Measurements from ENCODE around the gene LAD1.

DNA sequence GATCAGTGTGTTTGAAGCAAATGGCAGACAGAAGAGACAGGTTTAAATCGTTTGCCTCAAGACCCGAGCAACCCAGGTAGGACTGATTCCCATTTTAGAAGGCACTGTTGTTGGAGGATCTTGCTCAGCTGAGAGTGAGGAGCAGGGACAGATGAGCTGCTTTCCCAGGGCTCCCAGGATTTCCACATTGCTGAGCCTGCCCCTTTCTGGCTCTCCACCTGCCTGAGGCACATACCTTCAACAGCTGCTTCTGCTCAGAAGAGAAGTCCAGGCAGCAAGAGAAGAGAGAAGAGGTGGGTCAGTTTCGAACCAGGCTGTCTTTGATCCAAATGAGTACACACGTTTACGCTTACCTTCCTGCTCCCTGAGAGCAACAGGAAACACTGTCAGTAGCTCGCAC lies 27.3 kb downstream of the LAD1 start:
- TF ChIP-seq SMAD1 (IDR thresholded peaks at IDR 0.05; ENCODE audit: low read depth, low read length, partially characterized antibody), result no peak
- TF ChIP-seq, protein P1, sequence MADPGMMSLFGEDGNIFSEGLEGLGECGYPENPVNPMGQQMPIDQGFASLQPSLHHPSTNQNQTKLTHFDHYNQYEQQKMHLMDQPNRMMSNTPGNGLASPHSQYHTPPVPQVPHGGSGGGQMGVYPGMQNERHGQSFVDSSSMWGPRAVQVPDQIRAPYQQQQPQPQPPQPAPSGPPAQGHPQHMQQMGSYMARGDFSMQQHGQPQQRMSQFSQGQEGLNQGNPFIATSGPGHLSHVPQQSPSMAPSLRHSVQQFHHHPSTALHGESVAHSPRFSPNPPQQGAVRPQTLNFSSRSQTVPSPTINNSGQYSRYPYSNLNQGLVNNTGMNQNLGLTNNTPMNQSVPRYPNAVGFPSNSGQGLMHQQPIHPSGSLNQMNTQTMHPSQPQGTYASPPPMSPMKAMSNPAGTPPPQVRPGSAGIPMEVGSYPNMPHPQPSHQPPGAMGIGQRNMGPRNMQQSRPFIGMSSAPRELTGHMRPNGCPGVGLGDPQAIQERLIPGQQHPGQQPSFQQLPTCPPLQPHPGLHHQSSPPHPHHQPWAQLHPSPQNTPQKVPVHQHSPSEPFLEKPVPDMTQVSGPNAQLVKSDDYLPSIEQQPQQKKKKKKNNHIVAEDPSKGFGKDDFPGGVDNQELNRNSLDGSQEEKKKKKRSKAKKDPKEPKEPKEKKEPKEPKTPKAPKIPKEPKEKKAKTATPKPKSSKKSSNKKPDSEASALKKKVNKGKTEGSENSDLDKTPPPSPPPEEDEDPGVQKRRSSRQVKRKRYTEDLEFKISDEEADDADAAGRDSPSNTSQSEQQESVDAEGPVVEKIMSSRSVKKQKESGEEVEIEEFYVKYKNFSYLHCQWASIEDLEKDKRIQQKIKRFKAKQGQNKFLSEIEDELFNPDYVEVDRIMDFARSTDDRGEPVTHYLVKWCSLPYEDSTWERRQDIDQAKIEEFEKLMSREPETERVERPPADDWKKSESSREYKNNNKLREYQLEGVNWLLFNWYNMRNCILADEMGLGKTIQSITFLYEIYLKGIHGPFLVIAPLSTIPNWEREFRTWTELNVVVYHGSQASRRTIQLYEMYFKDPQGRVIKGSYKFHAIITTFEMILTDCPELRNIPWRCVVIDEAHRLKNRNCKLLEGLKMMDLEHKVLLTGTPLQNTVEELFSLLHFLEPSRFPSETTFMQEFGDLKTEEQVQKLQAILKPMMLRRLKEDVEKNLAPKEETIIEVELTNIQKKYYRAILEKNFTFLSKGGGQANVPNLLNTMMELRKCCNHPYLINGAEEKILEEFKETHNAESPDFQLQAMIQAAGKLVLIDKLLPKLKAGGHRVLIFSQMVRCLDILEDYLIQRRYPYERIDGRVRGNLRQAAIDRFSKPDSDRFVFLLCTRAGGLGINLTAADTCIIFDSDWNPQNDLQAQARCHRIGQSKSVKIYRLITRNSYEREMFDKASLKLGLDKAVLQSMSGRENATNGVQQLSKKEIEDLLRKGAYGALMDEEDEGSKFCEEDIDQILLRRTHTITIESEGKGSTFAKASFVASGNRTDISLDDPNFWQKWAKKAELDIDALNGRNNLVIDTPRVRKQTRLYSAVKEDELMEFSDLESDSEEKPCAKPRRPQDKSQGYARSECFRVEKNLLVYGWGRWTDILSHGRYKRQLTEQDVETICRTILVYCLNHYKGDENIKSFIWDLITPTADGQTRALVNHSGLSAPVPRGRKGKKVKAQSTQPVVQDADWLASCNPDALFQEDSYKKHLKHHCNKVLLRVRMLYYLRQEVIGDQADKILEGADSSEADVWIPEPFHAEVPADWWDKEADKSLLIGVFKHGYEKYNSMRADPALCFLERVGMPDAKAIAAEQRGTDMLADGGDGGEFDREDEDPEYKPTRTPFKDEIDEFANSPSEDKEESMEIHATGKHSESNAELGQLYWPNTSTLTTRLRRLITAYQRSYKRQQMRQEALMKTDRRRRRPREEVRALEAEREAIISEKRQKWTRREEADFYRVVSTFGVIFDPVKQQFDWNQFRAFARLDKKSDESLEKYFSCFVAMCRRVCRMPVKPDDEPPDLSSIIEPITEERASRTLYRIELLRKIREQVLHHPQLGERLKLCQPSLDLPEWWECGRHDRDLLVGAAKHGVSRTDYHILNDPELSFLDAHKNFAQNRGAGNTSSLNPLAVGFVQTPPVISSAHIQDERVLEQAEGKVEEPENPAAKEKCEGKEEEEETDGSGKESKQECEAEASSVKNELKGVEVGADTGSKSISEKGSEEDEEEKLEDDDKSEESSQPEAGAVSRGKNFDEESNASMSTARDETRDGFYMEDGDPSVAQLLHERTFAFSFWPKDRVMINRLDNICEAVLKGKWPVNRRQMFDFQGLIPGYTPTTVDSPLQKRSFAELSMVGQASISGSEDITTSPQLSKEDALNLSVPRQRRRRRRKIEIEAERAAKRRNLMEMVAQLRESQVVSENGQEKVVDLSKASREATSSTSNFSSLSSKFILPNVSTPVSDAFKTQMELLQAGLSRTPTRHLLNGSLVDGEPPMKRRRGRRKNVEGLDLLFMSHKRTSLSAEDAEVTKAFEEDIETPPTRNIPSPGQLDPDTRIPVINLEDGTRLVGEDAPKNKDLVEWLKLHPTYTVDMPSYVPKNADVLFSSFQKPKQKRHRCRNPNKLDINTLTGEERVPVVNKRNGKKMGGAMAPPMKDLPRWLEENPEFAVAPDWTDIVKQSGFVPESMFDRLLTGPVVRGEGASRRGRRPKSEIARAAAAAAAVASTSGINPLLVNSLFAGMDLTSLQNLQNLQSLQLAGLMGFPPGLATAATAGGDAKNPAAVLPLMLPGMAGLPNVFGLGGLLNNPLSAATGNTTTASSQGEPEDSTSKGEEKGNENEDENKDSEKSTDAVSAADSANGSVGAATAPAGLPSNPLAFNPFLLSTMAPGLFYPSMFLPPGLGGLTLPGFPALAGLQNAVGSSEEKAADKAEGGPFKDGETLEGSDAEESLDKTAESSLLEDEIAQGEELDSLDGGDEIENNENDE (IDR thresholded peaks at IDR 0.05; ENCODE audit: low read depth, low read length), result no peak
- TF ChIP-seq FOS (IDR thresholded peaks at IDR 0.05; ENCODE audit: extremely low read depth, insufficient read length), result no peak
- no peak for TF ChIP-seq GATA2 (CRISPR knock-in tag; IDR thresholded peaks at IDR 0.05)
- TF ChIP-seq, protein P2, sequence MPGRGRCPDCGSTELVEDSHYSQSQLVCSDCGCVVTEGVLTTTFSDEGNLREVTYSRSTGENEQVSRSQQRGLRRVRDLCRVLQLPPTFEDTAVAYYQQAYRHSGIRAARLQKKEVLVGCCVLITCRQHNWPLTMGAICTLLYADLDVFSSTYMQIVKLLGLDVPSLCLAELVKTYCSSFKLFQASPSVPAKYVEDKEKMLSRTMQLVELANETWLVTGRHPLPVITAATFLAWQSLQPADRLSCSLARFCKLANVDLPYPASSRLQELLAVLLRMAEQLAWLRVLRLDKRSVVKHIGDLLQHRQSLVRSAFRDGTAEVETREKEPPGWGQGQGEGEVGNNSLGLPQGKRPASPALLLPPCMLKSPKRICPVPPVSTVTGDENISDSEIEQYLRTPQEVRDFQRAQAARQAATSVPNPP (IDR thresholded peaks at IDR 0.05; ENCODE audit: borderline replicate concordance, insufficient read depth, insufficient read length), result no peak
- TF ChIP-seq, protein P3, sequence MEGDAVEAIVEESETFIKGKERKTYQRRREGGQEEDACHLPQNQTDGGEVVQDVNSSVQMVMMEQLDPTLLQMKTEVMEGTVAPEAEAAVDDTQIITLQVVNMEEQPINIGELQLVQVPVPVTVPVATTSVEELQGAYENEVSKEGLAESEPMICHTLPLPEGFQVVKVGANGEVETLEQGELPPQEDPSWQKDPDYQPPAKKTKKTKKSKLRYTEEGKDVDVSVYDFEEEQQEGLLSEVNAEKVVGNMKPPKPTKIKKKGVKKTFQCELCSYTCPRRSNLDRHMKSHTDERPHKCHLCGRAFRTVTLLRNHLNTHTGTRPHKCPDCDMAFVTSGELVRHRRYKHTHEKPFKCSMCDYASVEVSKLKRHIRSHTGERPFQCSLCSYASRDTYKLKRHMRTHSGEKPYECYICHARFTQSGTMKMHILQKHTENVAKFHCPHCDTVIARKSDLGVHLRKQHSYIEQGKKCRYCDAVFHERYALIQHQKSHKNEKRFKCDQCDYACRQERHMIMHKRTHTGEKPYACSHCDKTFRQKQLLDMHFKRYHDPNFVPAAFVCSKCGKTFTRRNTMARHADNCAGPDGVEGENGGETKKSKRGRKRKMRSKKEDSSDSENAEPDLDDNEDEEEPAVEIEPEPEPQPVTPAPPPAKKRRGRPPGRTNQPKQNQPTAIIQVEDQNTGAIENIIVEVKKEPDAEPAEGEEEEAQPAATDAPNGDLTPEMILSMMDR (IDR thresholded peaks at IDR 0.05 in 2 of 3, conservative IDR thresholded peaks at IDR 0.05 in 1 of 3; ENCODE audit: insufficient read depth in 2 of 3, low read depth in 1 of 3, low read length in 3 of 3), result no peak
- no peak for TF ChIP-seq PCBP1 (IDR thresholded peaks at IDR 0.05; ENCODE audit: low read depth, low read length, poor library complexity, severe bottlenecking)
- TF ChIP-seq MBD2 (IDR thresholded peaks at IDR 0.05; ENCODE audit: borderline replicate concordance, low read depth), result no peak
- TF ChIP-seq POLR2A (conservative IDR thresholded peaks at IDR 0.05), result no peak
- no peak for TF ChIP-seq TARDBP (IDR thresholded peaks at IDR 0.05)
- no peak for TF ChIP-seq EZH2 (IDR thresholded peaks at IDR 0.05; ENCODE audit: borderline replicate concordance, low read depth, low read length)
- TF ChIP-seq CBX5 (IDR thresholded peaks at IDR 0.05; ENCODE audit: borderline replicate concordance, low read depth), result no peak
- no peak for TF ChIP-seq JUND (IDR thresholded peaks at IDR 0.05; ENCODE audit: borderline replicate concordance, low read depth, low read length)
- no peak for TF ChIP-seq JUND (tag; IDR thresholded peaks at IDR 0.05; ENCODE audit: borderline replicate concordance, low read depth, low read length)

Measured in K562 (cell line).